MCF 10A (cell line): ENCODE results near the gene LRPAP1. TPM values are rescaled to one million over a fixed set of nuclear protein-coding genes. Genes with fewer than 3 reads are reported as not detected.

Experiments
- BruUV-seq: library from RNA; stranded (reverse); fragments of 400-500 nt; replicated peaks from 2 replicates; lab custom pipeline; 2021; lab: Mats Ljungman, UMichigan
- CTCF ChIA-PET: fragments of 300-600 bp; sonication (Branson Sonifier 250); formaldehyde crosslinking; extraction: SDS; loops from one replicate; lab custom pipeline; 2021; ENCODE audit warnings: antibody characterized with exemption, inconsistent platforms; lab: Yijun Ruan, JAX
- POLR2A ChIA-PET: fragments of 300-600, 350-650 bp; sonication (Branson Sonifier 250); formaldehyde crosslinking; extraction: SDS; loops from one replicate; lab custom pipeline; 2020; ENCODE audit warnings: antibody characterized with exemption, inconsistent platforms; lab: Yijun Ruan, JAX
- DNase-seq: peaks from one replicate; pipeline ENCODE4 v3.0.0-alpha.2; 2018; ENCODE audit not compliant: unreplicated experiment
- H3K27ac Mint-ChIP-seq: one replicate; pipeline ENCODE4 v1.8.0; 2022; ENCODE audit warnings: mild to moderate bottlenecking, low read depth, mixed read lengths; ENCODE audit not compliant: unreplicated experiment
- H3K27me3 Mint-ChIP-seq: one replicate; pipeline ENCODE4 v1.8.0; 2022; ENCODE audit warnings: mixed read lengths; ENCODE audit not compliant: insufficient read depth, unreplicated experiment
- H3K36me3 Mint-ChIP-seq: one replicate; pipeline ENCODE4 v1.8.0; 2022; ENCODE audit warnings: mild to moderate bottlenecking, moderate library complexity, mixed read lengths; ENCODE audit not compliant: insufficient read depth, unreplicated experiment
- H3K4me1 Mint-ChIP-seq: one replicate; pipeline ENCODE4 v1.8.0; 2022; ENCODE audit warnings: mixed read lengths; ENCODE audit not compliant: insufficient read depth, unreplicated experiment
- H3K4me3 Mint-ChIP-seq: one replicate; pipeline ENCODE4 v1.8.0; 2022; ENCODE audit warnings: mild to moderate bottlenecking, moderate library complexity, mixed read lengths; ENCODE audit not compliant: unreplicated experiment
- H3K9me3 Mint-ChIP-seq: one replicate; pipeline ENCODE4 v1.8.0; 2022; ENCODE audit warnings: mixed read lengths; ENCODE audit not compliant: unreplicated experiment
- CTCF ChIP-seq: fragments of 200-600 bp; IDR thresholded peaks from one replicate; pipeline ENCODE4 v1.8.0; 2022; ENCODE audit warnings: antibody characterized with exemption, mild to moderate bottlenecking; ENCODE audit not compliant: unreplicated experiment
- intact Hi-C: fragments of 100-400 bp; cut with micrococcal nuclease; formaldehyde crosslinking; loops from 2 replicates; pipeline ENCODE4 v1.14.1; 2022
- total RNA-seq: library from RNA; stranded (reverse); gene quantifications from 2 replicates; pipeline ENCODE4 v1.2.3, GENCODE V29; 2022

Gene LRPAP1
- total RNA-seq, 1 experiment from 2014 or later, result 93.6 TPM

GRCh38 chr4:3531318-3531878 is 824 bp downstream of the LRPAP1 start:
- peak overlapping the region; percentile 91 for H3K27ac Mint-ChIP-seq
- peaks cover 18% of the 10 kb centered on the region for H3K36me3 Mint-ChIP-seq
- DNase-seq, result peak; percentile 16
- ChIA-PET CTCF (interaction anchor here (0.8 kb wide), 1 partner anchor 13 kb away, joined by 3 read pairs; no protein-coding TSS in a partner anchor), POLR2A (interaction anchor here (0.7 kb wide), 1 partner anchor 16 kb away, joined by 3 read pairs; no protein-coding TSS in a partner anchor)
- peaks cover 12% of the 10 kb centered on the region for H3K27me3 Mint-ChIP-seq
- peak overlapping the region; percentile 90 for H3K4me3 Mint-ChIP-seq
- no peak for TF ChIP-seq CTCF
- intact Hi-C loops, result no loop called here
- H3K9me3 Mint-ChIP-seq, result no peaks in the 10 kb centered on the region
- TSS peak; percentile 59 for BruUV-seq
- peaks cover 17% of the 10 kb centered on the region for H3K4me1 Mint-ChIP-seq

GRCh38 chr4:3530663-3531254 is 1.5 kb downstream of the LRPAP1 start:
- DNase-seq, result no peak
- no peaks in the 10 kb centered on the region for H3K9me3 Mint-ChIP-seq
- peak overlapping the region; percentile 91 for H3K27ac Mint-ChIP-seq
- TF ChIP-seq CTCF, result no peak
- intact Hi-C loops, result no loop called here
- ChIA-PET POLR2A (no interaction called here), CTCF (interaction anchor here (0.8 kb wide), 1 partner anchor 12 kb away, joined by 3 read pairs; no protein-coding TSS in a partner anchor)
- H3K4me1 Mint-ChIP-seq, result peaks cover 17% of the 10 kb centered on the region
- peaks cover 14% of the 10 kb centered on the region for H3K36me3 Mint-ChIP-seq
- H3K4me3 Mint-ChIP-seq, result peak overlapping the region; percentile 90
- BruUV-seq, result no TSS peak
- H3K27me3 Mint-ChIP-seq, result peaks cover 10% of the 10 kb centered on the region

- H3K9me3 Mint-ChIP-seq, result no peaks in the 10 kb centered on the region
- no TSS peak for BruUV-seq
- no peak for TF ChIP-seq CTCF
- ChIA-PET POLR2A (no interaction called here), CTCF (interaction anchor here (0.7 kb wide), 1 partner anchor 297 kb away, joined by 3 read pairs; no protein-coding TSS in a partner anchor)
- H3K27ac Mint-ChIP-seq, result no peak overlapping the region
- no peak for DNase-seq
- H3K27me3 Mint-ChIP-seq, result peaks cover 3% of the 10 kb centered on the region
- intact Hi-C loops, result no loop called here
- peak overlapping the region; percentile 90 for H3K4me3 Mint-ChIP-seq
- H3K36me3 Mint-ChIP-seq, result peaks cover 13% of the 10 kb centered on the region
- H3K4me1 Mint-ChIP-seq, result peaks cover 17% of the 10 kb centered on the region
These were observed 2.2 kb downstream of the LRPAP1 start for GRCh38 chr4:3530051-3530450.

- no peaks in the 10 kb centered on the region for H3K27me3 Mint-ChIP-seq
- intact Hi-C loops, result no loop called here
- peaks cover 17% of the 10 kb centered on the region for H3K4me1 Mint-ChIP-seq
- H3K4me3 Mint-ChIP-seq, result no peak overlapping the region
- TF ChIP-seq CTCF, result no peak
- DNase-seq, result no peak
- peaks cover 20% of the 10 kb centered on the region for H3K36me3 Mint-ChIP-seq
- H3K27ac Mint-ChIP-seq, result no peak overlapping the region
- POLR2A ChIA-PET, result no interaction called here
- no peaks in the 10 kb centered on the region for H3K9me3 Mint-ChIP-seq
- no TSS peak for BruUV-seq
- CTCF ChIA-PET, result interaction anchor here (0.6 kb wide), 1 partner anchor 1948 kb away, joined by 3 read pairs; no protein-coding TSS in a partner anchor
These were observed 2.9 kb downstream of the LRPAP1 start for GRCh38 chr4:3529363-3529762.
